ENCODE data around the gene DCP2.

DCP2 gene

GRCh38 chr5:112967520-112968083 lies 9.0 kb upstream of the DCP2 start:
- no peak for DNase-seq

GRCh38 chr5:112968411-112969106 lies 8.0 kb upstream of the DCP2 start:
- no peak for DNase-seq

- no peak for DNase-seq
Measured at GRCh38 chr5:112971276-112971675, 5.3 kb upstream of the DCP2 start.

GRCh38 chr5:112973036-112973435 lies 3.6 kb upstream of the DCP2 start:
- no peak for DNase-seq

GRCh38 chr5:112973904-112974303 lies 2.7 kb upstream of the DCP2 start:
- no peak for DNase-seq

- DNase-seq = no peak
Measured at GRCh38 chr5:112974901-112975300, 1.7 kb upstream of the DCP2 start.

GRCh38 chr5:112975721-112976431 lies 722 bp upstream of the DCP2 start:
- no peak for DNase-seq

GRCh38 chr5:112977440-112977861 lies 853 bp downstream of the DCP2 start:
- no peak for DNase-seq

GRCh38 chr5:112978836-112979235 lies 2.2 kb downstream of the DCP2 start:
- no peak for DNase-seq

GRCh38 chr5:112979723-112980122 lies 3.1 kb downstream of the DCP2 start:
- DNase-seq = no peak

GRCh38 chr5:112983363-112983762 lies 6.8 kb downstream of the DCP2 start:
- no peak for DNase-seq

- DNase-seq = no peak
Measured at GRCh38 chr5:112986224-112986623, 9.6 kb downstream of the DCP2 start.

GRCh38 chr5:112995764-112996618 lies 19.4 kb downstream of the DCP2 start:
- DNase-seq = peak; percentile 80

- no peak for DNase-seq
Measured at GRCh38 chr5:112996830-112997374, 20.3 kb downstream of the DCP2 start.

GRCh38 chr5:112998296-112998695 lies 21.7 kb downstream of the DCP2 start:
- DNase-seq = no peak

GRCh38 chr5:113000466-113000865 lies 23.9 kb downstream of the DCP2 start:
- DNase-seq = no peak

GRCh38 chr5:113002423-113002822 lies 25.8 kb downstream of the DCP2 start:
- no peak for DNase-seq

GRCh38 chr5:113003763-113004162 lies 27.2 kb downstream of the DCP2 start:
- DNase-seq = no peak

- no peak for DNase-seq
Measured at GRCh38 chr5:113005454-113005853, 28.9 kb downstream of the DCP2 start.

GRCh38 chr5:113017881-113018635 lies 41.5 kb downstream of the DCP2 start:
- DNase-seq = no peak

- DNase-seq = no peak
Measured at GRCh38 chr5:113020461-113021273, 44.1 kb downstream of the DCP2 start.

All from activated gamma-delta T cell treated with Interleukin-2 at 50 U/mL for 16 hours (primary cell).